Testis (tissue), 3 donors: ENCODE measurements around the gene PTBP3. TPM values are rescaled to one million over a fixed set of nuclear protein-coding genes. Genes with fewer than 3 reads are reported as not detected.

Source experiments
- DNase-seq: peaks from one replicate; pipeline ENCODE4 v3.0.0-alpha.2; 2019
- H3K27ac ChIP-seq, 2 donors: fragments of 200-600 bp; sonication (generic); one replicate each; pipeline ENCODE4 v1.5.1; 2019
- H3K27me3 ChIP-seq: fragments of 200-600 bp; sonication (generic); one replicate; pipeline ENCODE4 v1.5.1; 2019
- H3K36me3 ChIP-seq: fragments of 200-600 bp; sonication (generic); one replicate; pipeline ENCODE4 v1.5.1; 2017; ENCODE audit warnings: low read depth; ENCODE audit errors: missing control alignments
- H3K4me1 ChIP-seq: fragments of 200-600 bp; sonication (generic); one replicate; pipeline ENCODE4 v1.5.1; 2019
- H3K4me3 ChIP-seq, 2 donors: fragments of 200-600 bp; sonication (generic); one replicate each; pipeline ENCODE4 v1.5.1; 2017 to 2019
- H3K9me3 ChIP-seq: fragments of 200-600 bp; sonication (generic); one replicate; pipeline ENCODE4 v1.5.1; 2017
- POLR2A ChIP-seq: fragments of 450-650 bp; IDR thresholded peaks from one replicate; pipeline ENCODE4 v1.6.1; 2017; ENCODE audit warnings: antibody characterized with exemption, mild to moderate bottlenecking, moderate library complexity
- WGBS, 2 donors: methylation state at CpG; one replicate each; pipeline ENCODE4 v1.1.5; 2018; 5-methylcytosine and 5-hydroxymethylcytosine counted together
- intact Hi-C: fragments of 100-400 bp; cut with DNase I; formaldehyde crosslinking; loops from one replicate; pipeline ENCODE4 v1.15.1; 2023; ENCODE audit warnings: low total_unique reads
- polyA plus RNA-seq: library from polyadenylated mRNA; stranded (reverse); fragments of 350-450 nt; fragmentation: Illumina TruSeq; extraction: RNeasy Lipid Tissue Mini Kit (QIAGEN cat#74804); gene quantifications from one replicate; pipeline ENCODE4 v1.2.3, GENCODE V29; 2014; ENCODE audit warnings: low read depth, low replicate concordance; ENCODE audit not compliant: insufficient read depth
- total RNA-seq, 2 donors: library from RNA; depleted of rRNA; stranded (reverse); fragments of >200 nt; gene quantifications; one replicate each; pipeline ENCODE4 v1.2.3, GENCODE V29; 2016
- TF ChIP-seq, protein P1 (sequence below), 3 experiments: fragments of 450-650 bp in 2 of 3; fragments of 200-600 bp in 1 of 3; sonication (generic) in 1 of 3; IDR thresholded peaks; one replicate each; pipeline ENCODE4 v1.5.1; 2016 to 2019; ENCODE audit warnings: antibody characterized with exemption in 3 of 3, mild to moderate bottlenecking in 2 of 3, moderate library complexity in 1 of 3

The PTBP3 gene
- total and polyA plus RNA-seq, 3 donors from 2014 or later, result 44.1 to 199 (median 172) TPM

DNA sequence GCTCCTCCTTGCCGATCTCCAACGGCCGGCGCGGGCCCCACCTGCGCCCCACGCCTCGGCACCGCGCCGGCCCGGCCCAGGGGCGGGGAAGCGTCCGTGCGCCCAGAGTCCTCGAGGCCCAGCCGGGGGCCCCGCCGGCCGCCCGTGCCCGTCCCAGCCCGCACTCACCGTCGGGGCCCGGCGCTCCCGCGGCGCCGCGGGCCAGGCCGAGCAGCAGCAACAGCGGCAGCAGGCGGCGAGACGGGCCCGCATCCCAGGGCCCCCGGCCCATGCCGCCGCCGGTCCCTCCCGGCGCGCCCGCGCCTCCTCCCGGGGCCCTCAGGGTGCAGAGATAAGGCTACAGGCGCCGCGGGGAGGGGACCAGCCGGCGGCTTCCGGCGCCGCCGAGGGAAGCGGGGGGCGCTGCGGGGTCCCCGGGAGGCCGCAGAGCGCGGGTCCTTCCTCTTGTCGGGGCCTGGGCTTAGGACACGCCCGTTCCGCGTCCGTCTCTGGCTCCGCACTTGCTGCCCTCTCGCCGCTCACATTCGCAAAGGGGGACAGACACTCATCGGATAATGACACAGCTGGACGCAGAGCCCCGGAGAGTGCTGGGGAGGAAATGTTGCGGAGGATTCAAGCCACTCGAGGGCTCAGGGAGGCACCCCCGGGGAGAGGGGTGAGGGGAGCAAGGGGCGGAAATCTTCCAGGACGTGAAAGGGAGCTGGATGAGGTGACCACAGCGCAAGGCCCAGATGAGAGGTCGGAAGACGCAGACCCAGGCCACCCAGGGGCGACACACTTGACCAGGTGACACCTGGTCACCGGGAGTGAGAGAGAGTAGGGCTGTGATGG is 158.2 kb downstream of the PTBP3 start, which contains the start of gene SUSD1:
Gene SUSD1, minus strand, starts transcription at position 333 of the 831 bp plus-strand sequence. Its CDS starts 62 bp downstream, at position 271.
- Histone ChIP-seq H3K4me3 (peak within 1 kb of the TSS; percentile 65 to 73), H3K27me3 (no peaks in the 10 kb centered on the region), H3K36me3 (no peaks in the 10 kb centered on the region), H3K4me1 (peaks cover 18% of the 10 kb centered on the region), H3K27ac (peak within 1 kb of the TSS; percentile 74 to 81), H3K9me3 (no peaks in the 10 kb centered on the region)
- TF ChIP-seq, protein P1, sequence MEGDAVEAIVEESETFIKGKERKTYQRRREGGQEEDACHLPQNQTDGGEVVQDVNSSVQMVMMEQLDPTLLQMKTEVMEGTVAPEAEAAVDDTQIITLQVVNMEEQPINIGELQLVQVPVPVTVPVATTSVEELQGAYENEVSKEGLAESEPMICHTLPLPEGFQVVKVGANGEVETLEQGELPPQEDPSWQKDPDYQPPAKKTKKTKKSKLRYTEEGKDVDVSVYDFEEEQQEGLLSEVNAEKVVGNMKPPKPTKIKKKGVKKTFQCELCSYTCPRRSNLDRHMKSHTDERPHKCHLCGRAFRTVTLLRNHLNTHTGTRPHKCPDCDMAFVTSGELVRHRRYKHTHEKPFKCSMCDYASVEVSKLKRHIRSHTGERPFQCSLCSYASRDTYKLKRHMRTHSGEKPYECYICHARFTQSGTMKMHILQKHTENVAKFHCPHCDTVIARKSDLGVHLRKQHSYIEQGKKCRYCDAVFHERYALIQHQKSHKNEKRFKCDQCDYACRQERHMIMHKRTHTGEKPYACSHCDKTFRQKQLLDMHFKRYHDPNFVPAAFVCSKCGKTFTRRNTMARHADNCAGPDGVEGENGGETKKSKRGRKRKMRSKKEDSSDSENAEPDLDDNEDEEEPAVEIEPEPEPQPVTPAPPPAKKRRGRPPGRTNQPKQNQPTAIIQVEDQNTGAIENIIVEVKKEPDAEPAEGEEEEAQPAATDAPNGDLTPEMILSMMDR (IDR thresholded peaks at IDR 0.05), result no peak
- no peak for TF ChIP-seq POLR2A
- 7 to 23% methylated on average over 11 to 38 of the region's 88 CpGs for WGBS, 2 donors
- peak; percentile 28 for DNase-seq
- intact Hi-C loops, result no loop called here

GRCh38 chr9:112174222-112174964 is 159.0 kb downstream of the PTBP3 start:
- peaks cover 12% of the 10 kb centered on the region for H3K4me1 ChIP-seq
- H3K27ac ChIP-seq, result peak overlapping the region; percentile 45 to 81
- peak; percentile 73 for DNase-seq

GRCh38 chr9:112173489-112174221 is 159.8 kb downstream of the PTBP3 start:
- H3K4me3 ChIP-seq, result no peak overlapping the region
- H3K27ac ChIP-seq, result no peak overlapping the region
- intact Hi-C loops, result no loop called here
- no peaks in the 10 kb centered on the region for H3K36me3 ChIP-seq
- 67 to 79% methylated on average over 10 to 18 of the region's 18 CpGs for WGBS, 2 donors
- no peaks in the 10 kb centered on the region for H3K27me3 ChIP-seq
- no peaks in the 10 kb centered on the region for H3K9me3 ChIP-seq
- TF ChIP-seq, protein P1 (IDR thresholded peaks at IDR 0.05), result no peak
- TF ChIP-seq POLR2A, result no peak
- DNase-seq, result no peak
- peaks cover 12% of the 10 kb centered on the region for H3K4me1 ChIP-seq

More at GRCh38 chr9:112174222-112174964, 159.0 kb downstream of the PTBP3 start:
- 3% methylated on average over 28 to 34 of the region's 42 CpGs for WGBS, 2 donors
- peak overlapping the region; percentile 65 to 73 for H3K4me3 ChIP-seq
- no peaks in the 10 kb centered on the region for H3K27me3 ChIP-seq
- intact Hi-C loops, result no loop called here
- TF ChIP-seq, protein P1 (IDR thresholded peaks at IDR 0.05), result no peak
- TF ChIP-seq POLR2A, result no peak
- no peaks in the 10 kb centered on the region for H3K9me3 ChIP-seq
- no peaks in the 10 kb centered on the region for H3K36me3 ChIP-seq

DNA sequence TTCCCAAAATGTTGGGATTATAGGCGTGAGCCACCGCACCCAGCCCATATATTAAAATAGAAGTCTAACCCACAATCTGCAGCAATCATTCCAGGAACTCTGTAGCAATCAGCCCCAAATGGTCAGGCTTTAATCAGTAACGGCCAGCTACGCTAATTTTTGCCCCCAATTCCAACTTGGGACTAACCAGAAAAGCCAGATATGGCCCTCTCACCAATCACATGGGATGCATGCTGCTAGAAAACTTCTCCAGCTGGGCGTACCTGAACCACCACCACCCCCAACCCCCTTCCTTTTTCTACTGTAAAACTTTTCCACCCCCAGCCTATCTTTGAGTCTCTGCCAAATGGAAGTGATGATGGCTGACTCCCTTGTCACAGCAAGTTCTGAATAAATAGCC is 162.5 kb downstream of the PTBP3 start:
- Histone ChIP-seq H3K4me1 (peaks cover 20% of the 10 kb centered on the region), H3K9me3 (no peaks in the 10 kb centered on the region), H3K27me3 (no peaks in the 10 kb centered on the region), H3K27ac (no peak overlapping the region), H3K4me3 (no peak overlapping the region), H3K36me3 (no peaks in the 10 kb centered on the region)
- TF ChIP-seq, protein P1 (IDR thresholded peaks at IDR 0.05), result no peak
- no peak for TF ChIP-seq POLR2A
- intact Hi-C loops, result no loop called here
- no peak for DNase-seq
- WGBS, 2 donors, result 89 to 94% methylated on average over 5 of the region's 5 CpGs
